SH-SY5Y (cell line): ENCODE measurements around the gene DAPK1.

ENCODE experiments used
- GATA2 ChIP-seq: IDR thresholded peaks from 2 replicates; pipeline ENCODE4 v1.6.1; 2011; ENCODE audit warnings: mild to moderate bottlenecking, low read depth, low read length
- GATA3 ChIP-seq: IDR thresholded peaks from 2 replicates; pipeline ENCODE4 v1.6.1; 2011; ENCODE audit warnings: low read depth, mild to moderate bottlenecking, low read length, moderate library complexity

The DAPK1 gene

DNA sequence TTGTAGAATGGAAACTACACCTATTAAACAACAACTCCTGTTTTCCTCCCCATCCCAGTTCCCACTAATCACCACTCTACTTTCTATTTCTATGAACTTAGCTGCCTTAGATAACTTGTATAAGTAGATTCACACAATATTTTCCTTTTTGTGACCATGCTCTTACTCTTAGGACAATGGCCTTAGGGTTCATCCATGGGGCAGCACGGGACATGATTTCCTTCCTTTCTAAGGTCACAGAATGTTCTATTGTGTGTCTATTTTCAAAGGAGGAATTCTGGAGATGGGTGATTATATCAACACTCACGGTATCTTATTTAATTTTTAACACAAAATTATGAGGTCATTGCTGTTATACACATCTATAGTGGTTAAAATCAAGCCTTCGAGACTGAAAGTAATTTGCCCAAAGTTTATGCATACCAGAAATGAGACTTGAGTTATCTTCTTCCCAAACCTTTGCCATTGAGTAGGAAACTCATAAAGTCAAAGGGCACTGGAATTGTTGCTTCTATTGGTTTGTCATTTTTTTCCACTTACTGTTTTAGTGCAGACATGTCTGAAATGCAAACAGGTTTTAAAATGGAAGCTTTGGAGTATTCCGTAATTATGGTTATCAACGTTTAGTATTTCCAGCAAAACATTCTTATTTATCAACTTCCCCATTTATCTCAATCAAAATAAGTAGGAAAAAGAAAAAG lies 251.8 kb downstream of the DAPK1 start:
- TF ChIP-seq GATA2: no peak
- no peak for TF ChIP-seq GATA3

DNA sequence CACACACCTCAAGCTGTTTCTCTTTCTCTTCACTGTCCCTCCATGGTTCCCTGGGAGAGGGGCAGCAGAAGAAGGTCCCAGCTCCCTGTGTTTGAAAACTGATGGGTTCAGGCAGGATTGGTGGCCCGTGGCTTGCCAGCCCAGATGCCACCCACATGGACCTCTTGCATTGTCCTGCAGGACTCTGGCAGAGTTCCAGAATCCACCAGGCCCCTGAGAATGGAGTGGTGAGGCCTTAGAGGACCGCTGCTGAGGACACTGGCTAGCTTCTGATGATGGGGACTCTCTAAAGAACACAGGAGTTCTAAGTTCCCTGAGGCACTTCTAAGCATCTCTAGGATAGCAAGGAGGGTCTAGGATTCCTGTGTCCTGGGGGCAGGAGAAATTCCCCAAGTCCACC lies 253.1 kb downstream of the DAPK1 start:
- TF ChIP-seq GATA2 (no peak), GATA3 (no peak)

DNA sequence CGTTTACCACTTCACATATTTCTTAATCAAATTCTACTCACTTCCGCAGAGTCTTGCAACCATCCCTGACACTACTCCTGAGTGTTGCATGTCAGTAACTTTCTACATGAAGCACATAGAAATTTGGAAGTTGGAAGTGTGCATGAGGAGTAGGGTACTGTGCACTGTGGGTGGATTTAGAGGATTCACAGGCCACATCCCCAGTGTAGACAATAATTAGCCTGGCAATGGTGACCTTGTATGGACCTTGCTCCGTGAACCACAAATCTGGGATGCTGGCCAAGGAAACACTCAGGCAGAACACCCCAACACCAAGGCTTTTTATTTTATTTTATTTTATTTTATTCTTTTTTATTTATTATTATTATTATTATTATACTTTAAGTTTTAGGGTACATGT lies 253.8 kb downstream of the DAPK1 start:
- no peak for TF ChIP-seq GATA2
- TF ChIP-seq GATA3: no peak

DNA sequence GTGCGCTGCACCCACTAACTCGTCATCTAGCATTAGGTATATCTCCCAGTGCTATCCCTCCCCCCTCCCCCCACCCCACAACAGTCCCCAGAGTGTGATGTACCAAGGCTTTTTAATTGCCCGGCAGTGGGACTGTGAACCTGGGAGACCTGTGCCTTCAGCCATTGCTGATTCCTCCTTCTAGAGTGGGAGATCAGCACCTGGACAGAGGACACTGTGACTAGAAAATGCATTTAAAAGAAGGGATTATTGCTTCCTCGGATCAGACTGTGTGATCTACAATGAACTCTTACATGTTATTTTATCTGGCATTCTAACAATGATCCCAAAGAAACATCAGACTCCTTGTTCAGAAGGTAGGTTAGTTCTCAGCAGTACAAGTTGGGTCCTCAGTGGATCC lies 254.2 kb downstream of the DAPK1 start:
- TF ChIP-seq GATA3 (no peak), GATA2 (no peak)

DNA sequence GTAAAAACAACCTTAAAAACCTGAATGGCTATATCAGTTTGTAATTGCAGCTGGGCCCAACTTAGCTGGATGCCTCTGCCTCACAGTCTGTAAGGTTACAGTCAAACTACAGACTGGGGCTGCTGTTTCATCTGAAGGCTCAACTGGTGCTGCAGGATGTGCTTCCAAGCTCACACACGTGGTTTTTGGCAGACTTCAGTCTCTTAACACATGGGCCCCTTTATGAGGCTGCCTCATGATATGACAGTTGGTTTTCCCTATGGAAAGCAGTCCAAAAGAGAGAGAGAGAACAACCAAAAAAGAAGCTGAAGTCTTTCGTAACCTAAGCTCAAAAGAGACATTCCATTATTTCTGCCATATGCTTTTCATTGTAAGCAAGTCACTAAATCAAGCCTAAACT lies 255.6 kb downstream of the DAPK1 start:
- no peak for TF ChIP-seq GATA3
- TF ChIP-seq GATA2: no peak
